Stimulated activated naive B cell treated with anti-CD40 and anti-IgM and Interleukin-4, amounts not matched to agents 10 μg/mL and 1 μg/mL and 100 μg/mL, for 72 hours (primary cell): ENCODE data around the gene DAB1.
A peak's percentile ranks its signal among the peaks of the same experiment; 100 is the strongest.

Experiments
- ATAC-seq, 2 donors: fragments of 150-1000 bp; cut with Tn5 transposase; replicated peaks; 2 replicates each; pipeline ENCODE4 v1.10.0; 2021; ENCODE audit warnings: moderate library complexity in 1 of 2
- DNase-seq: peaks from one replicate; pipeline ENCODE4 v3.0.0; 2021
- H3K27ac Mint-ChIP-seq: one replicate; pipeline ENCODE4 v1.8.0; 2022; ENCODE audit warnings: mild to moderate bottlenecking, mixed read lengths
- H3K27me3 Mint-ChIP-seq, 2 donors: one replicate each; pipeline ENCODE4 v1.8.0; 2022; ENCODE audit warnings: mixed read lengths in 2 of 2
- H3K36me3 Mint-ChIP-seq, 2 donors: one replicate each; pipeline ENCODE4 v1.8.0; 2022; ENCODE audit warnings: mixed read lengths in 2 of 2, mild to moderate bottlenecking in 1 of 2
- H3K4me1 Mint-ChIP-seq, 2 donors: one replicate each; pipeline ENCODE4 v1.8.0; 2022; ENCODE audit warnings: mixed read lengths in 2 of 2, mild to moderate bottlenecking in 1 of 2
- H3K4me3 Mint-ChIP-seq, 2 donors: one replicate each; pipeline ENCODE4 v1.8.0; 2022; ENCODE audit warnings: mild to moderate bottlenecking in 2 of 2, mixed read lengths in 2 of 2, moderate library complexity in 1 of 2
- H3K9me3 Mint-ChIP-seq, 2 donors: one replicate each; pipeline ENCODE4 v1.8.0; 2022; ENCODE audit warnings: mixed read lengths in 2 of 2, mild to moderate bottlenecking in 1 of 2

Gene DAB1

DNA sequence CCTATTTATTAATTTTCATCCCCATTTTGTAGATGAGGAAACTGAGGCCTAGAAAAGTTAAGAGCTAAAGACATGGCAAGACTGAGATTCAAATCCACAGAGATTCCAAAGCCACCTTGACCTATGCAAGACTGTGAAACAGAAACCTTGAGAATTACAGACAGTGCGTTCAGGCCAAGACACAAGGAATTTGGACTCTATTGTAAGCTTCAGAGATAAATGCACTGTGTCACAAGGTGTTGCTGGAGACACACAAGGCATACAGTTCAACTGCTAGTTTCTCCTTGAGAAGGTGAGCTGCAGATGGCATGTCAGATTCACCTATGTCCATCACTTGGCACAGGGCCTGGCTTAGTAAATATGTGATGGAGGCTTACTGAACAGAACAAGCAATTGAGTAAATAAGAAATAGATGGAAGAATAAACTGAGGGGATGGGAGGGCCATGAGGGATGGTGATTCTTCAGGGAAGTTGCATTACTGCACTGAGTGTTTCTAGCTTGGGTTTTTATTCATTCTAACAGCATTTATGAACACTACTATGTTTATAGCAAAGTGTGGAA, 215.0 kb downstream of the DAB1 start:
- Mint-ChIP-seq H3K4me1 (no peaks in the 10 kb centered on the region), H3K27me3 (peaks cover 0 to 5% of the 10 kb centered on the region in 2 donors), H3K27ac (no peak overlapping the region), H3K9me3 (peaks cover 0 to 3% of the 10 kb centered on the region in 2 donors), H3K36me3 (no peaks in the 10 kb centered on the region), H3K4me3 (no peak overlapping the region)
- ATAC-seq: no peak
- no peak for DNase-seq

GRCh38 chr1:57206038-57206437, 217.8 kb downstream of the DAB1 start:
- Mint-ChIP-seq H3K4me3 (no peak overlapping the region), H3K36me3 (no peaks in the 10 kb centered on the region), H3K27me3 (peaks cover 0 to 5% of the 10 kb centered on the region in 2 donors), H3K9me3 (peaks cover 0 to 4% of the 10 kb centered on the region in 2 donors), H3K27ac (no peak overlapping the region), H3K4me1 (no peaks in the 10 kb centered on the region)
- DNase-seq (no peak), ATAC-seq (no peak)

DNA sequence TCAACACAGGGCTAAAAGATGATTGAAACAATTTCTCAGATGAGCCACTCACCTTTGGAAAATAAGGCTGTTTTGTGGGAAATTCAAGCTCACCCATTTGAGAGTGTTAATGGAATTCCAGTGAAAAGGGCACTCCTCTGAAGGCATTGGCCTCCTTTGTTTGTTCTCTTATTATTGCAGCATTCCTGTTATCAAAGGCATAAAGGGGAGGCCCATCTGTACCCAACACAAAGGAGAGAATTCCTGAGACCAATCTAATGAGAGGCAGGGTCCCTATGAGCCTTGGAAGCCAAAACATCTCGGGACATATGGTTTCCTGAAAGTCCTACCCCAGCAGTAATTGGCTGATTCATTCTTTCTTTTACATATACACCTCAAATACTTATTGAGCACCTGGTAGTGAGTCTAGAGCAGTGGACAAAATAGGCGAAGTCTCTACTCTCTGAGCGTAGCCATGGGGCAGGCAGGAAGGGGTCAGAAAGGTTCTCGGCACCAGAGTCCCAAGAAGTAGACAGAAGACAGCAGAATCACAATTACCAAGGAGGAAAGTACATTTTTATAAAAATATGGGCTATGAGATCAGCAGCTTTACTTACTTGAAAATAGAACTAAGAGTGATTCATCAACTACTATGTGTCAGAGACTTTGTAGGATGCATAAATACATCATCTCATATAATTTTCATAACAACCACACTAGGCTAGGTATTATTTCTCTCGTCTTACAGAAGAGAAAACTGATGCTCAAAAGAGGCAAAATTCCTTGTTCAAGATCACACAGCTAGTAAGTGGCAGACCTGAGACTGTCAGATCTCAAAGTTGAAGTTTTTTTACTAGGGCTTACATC, 218.7 kb downstream of the DAB1 start:
- Mint-ChIP-seq H3K27me3 (peaks cover 0 to 5% of the 10 kb centered on the region in 2 donors), H3K4me3 (no peak overlapping the region), H3K36me3 (no peaks in the 10 kb centered on the region), H3K4me1 (no peaks in the 10 kb centered on the region), H3K27ac (no peak overlapping the region), H3K9me3 (peaks cover 0 to 4% of the 10 kb centered on the region in 2 donors)
- ATAC-seq (no peak), DNase-seq (no peak)

GRCh38 chr1:57204091-57204490, 219.8 kb downstream of the DAB1 start:
- Mint-ChIP-seq H3K4me1 (no peaks in the 10 kb centered on the region), H3K36me3 (no peaks in the 10 kb centered on the region), H3K4me3 (no peak overlapping the region), H3K27me3 (peaks cover 0 to 5% of the 10 kb centered on the region in 2 donors), H3K9me3 (peaks cover 0 to 4% of the 10 kb centered on the region in 2 donors), H3K27ac (no peak overlapping the region)
- DNase-seq (no peak), ATAC-seq (no peak)

- no peaks in the 10 kb centered on the region for H3K4me1 Mint-ChIP-seq
- no peak for ATAC-seq
These were observed 221.6 kb downstream of the DAB1 start for GRCh38 chr1:57202241-57202640.

GRCh38 chr1:57198912-57199311, 224.9 kb downstream of the DAB1 start:
- Mint-ChIP-seq H3K4me1 (no peaks in the 10 kb centered on the region), H3K4me3 (no peak overlapping the region), H3K27me3 (peaks cover 2 to 6% of the 10 kb centered on the region in 2 donors), H3K36me3 (no peaks in the 10 kb centered on the region), H3K9me3 (peaks cover 0 to 2% of the 10 kb centered on the region in 2 donors), H3K27ac (no peak overlapping the region)
- ATAC-seq: no peak
- DNase-seq: no peak

More at GRCh38 chr1:57202241-57202640, 221.6 kb downstream of the DAB1 start:
- Mint-ChIP-seq H3K9me3 (peaks cover 0 to 4% of the 10 kb centered on the region in 2 donors), H3K27me3 (peaks cover 0 to 11% of the 10 kb centered on the region in 2 donors), H3K27ac (no peak overlapping the region), H3K4me3 (no peak overlapping the region), H3K36me3 (no peaks in the 10 kb centered on the region)
- DNase-seq: no peak

DNA sequence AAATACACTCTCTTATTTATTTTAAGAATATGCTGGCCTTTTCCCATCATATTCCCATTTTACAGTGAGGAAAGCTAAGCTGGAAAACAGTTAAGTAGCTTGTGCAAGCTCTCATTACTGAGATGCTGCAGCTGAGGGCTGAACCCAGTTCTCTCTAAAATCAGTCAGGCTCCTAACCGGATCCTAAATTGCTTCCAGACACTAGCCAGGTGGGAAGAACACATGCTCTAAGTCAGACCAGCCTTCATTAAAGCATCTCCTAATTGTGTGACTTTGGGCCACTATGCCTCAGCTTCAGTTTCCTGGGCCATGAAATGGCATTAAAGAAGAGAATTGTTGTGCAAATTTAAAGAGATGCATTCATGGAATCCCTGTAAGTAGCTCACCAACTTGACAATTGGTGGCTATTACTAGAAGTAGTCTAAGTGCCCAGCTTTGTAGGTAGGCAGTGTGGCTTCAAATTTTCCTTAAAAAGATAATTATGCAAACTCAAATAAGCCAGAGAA, 228.4 kb downstream of the DAB1 start:
- Mint-ChIP-seq H3K27ac (no peak overlapping the region), H3K9me3 (peaks cover 0 to under 1% of the 10 kb centered on the region in 2 donors), H3K4me1 (no peaks in the 10 kb centered on the region), H3K27me3 (peaks cover 4 to 6% of the 10 kb centered on the region in 2 donors), H3K36me3 (no peaks in the 10 kb centered on the region), H3K4me3 (no peak overlapping the region)
- ATAC-seq (no peak), DNase-seq (no peak)

DNA sequence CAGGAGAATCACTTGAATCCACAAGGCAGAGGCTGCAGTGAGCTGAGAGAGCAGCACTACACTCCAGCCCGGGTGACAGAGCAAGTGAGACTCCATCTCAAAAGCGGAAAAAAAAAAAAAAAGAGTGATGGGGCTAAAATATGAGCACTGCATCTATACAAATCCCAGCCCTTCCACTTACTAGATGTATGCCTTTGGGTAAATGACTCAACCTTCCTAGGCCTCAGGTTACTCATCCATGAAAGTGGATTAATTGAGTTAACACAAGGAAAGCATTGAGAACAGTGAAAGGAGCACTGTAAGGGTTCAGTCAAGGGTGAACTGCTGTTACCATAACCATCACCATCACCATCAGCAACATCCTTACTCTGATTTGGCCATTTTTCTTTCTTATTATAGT, 231.6 kb downstream of the DAB1 start:
- H3K36me3 Mint-ChIP-seq: no peaks in the 10 kb centered on the region
- no peaks in the 10 kb centered on the region for H3K4me1 Mint-ChIP-seq
- DNase-seq (no peak), ATAC-seq (no peak)
- H3K9me3 Mint-ChIP-seq: peaks cover 0 to 2% of the 10 kb centered on the region in 2 donors
- H3K27ac Mint-ChIP-seq: no peak overlapping the region
- no peak overlapping the region for H3K4me3 Mint-ChIP-seq
- H3K27me3 Mint-ChIP-seq: peaks cover 0 to 4% of the 10 kb centered on the region in 2 donors

DNA sequence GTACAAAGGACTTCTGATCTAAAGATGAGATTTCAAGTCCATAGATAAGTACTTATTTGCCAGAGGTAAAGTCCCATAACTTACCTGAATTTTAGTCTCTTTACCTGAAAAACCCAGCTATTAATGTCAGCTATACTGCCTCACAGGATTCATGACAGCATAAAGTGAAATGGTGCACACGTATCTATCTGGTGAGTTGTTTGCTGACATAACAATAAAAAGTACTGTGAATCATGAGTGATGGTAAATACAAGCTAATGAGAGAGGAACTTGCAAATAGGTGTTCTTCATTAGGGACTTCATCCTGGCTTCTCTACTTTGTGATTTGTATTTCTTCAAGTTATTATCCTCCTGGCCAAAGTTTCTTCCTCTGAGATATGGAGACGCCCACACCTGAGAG, 233.0 kb downstream of the DAB1 start:
- Mint-ChIP-seq H3K36me3 (no peaks in the 10 kb centered on the region), H3K9me3 (peaks cover 0 to 2% of the 10 kb centered on the region in 2 donors), H3K4me3 (no peak overlapping the region), H3K4me1 (no peaks in the 10 kb centered on the region), H3K27me3 (peaks cover 0 to 4% of the 10 kb centered on the region in 2 donors), H3K27ac (no peak overlapping the region)
- DNase-seq: no peak
- ATAC-seq: no peak

GRCh38 chr1:57188168-57188567, 235.7 kb downstream of the DAB1 start:
- no peak for ATAC-seq
- Mint-ChIP-seq H3K27me3 (no peaks in the 10 kb centered on the region), H3K36me3 (no peaks in the 10 kb centered on the region), H3K4me1 (no peaks in the 10 kb centered on the region), H3K9me3 (peaks cover 0 to 2% of the 10 kb centered on the region in 2 donors), H3K27ac (no peak overlapping the region), H3K4me3 (no peak overlapping the region)
- DNase-seq: no peak

- ATAC-seq: no peak
- Mint-ChIP-seq H3K4me1 (no peaks in the 10 kb centered on the region), H3K9me3 (peaks cover 0 to 2% of the 10 kb centered on the region in 2 donors)
These were observed 237.4 kb downstream of the DAB1 start for GRCh38 chr1:57186455-57186854.

DNA sequence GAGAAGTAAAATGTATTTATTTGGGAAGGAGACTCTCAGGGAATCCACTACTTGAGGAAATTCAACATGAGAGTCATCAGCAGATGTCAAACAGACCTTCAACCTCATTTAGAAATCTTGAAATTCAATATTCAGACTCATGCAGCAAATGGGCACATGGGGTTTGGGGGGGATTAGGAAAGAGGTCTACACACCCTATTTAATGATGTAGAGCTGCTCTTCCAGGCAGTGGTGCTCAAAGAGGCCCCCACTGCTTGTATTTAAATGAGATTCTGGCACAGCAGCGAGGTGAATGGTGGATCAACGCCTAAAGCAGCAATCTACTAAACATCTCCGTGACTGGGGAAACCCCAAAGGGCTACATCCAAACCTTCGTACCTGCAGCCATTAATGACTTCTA, 244.9 kb downstream of the DAB1 start:
- H3K4me3 Mint-ChIP-seq: no peak overlapping the region
- no peak for ATAC-seq

More at GRCh38 chr1:57186455-57186854, 237.4 kb downstream of the DAB1 start:
- DNase-seq: no peak
- Mint-ChIP-seq H3K36me3 (no peaks in the 10 kb centered on the region), H3K27me3 (no peaks in the 10 kb centered on the region), H3K27ac (no peak overlapping the region), H3K4me3 (no peak overlapping the region)

DNA sequence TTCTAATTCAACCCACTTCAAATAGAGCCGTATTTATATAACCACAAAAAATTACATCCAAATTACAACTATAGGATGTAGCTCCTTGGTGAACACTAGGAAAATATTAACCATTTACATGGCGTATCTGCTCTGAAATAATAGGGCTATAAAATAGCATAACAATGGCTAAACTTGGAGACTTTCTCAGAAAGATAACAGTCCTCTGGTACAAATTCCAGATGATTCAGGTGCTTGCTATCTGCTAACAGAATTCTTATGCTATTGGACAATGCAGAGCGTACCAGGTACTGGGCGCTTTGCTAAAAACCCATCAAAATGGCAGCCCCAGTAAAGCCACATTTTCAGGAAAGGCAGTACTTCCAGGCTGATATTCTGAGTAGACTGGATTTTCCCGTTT, 248.4 kb downstream of the DAB1 start:
- no peak overlapping the region for H3K27ac Mint-ChIP-seq
- peaks cover 0 to 5% of the 10 kb centered on the region in 2 donors for H3K27me3 Mint-ChIP-seq
- no peaks in the 10 kb centered on the region for H3K4me1 Mint-ChIP-seq
- no peaks in the 10 kb centered on the region for H3K36me3 Mint-ChIP-seq
- H3K4me3 Mint-ChIP-seq: no peak overlapping the region
- H3K9me3 Mint-ChIP-seq: peaks cover 5 to 9% of the 10 kb centered on the region in 2 donors
- no peak for ATAC-seq
- DNase-seq: no peak

More for the DNA sequence above, 244.9 kb downstream of the DAB1 start:
- Mint-ChIP-seq H3K27me3 (peaks cover 0 to 4% of the 10 kb centered on the region in 2 donors), H3K36me3 (no peaks in the 10 kb centered on the region), H3K9me3 (peaks cover 3 to 9% of the 10 kb centered on the region in 2 donors), H3K27ac (no peak overlapping the region), H3K4me1 (no peaks in the 10 kb centered on the region)
- DNase-seq: no peak

DNA sequence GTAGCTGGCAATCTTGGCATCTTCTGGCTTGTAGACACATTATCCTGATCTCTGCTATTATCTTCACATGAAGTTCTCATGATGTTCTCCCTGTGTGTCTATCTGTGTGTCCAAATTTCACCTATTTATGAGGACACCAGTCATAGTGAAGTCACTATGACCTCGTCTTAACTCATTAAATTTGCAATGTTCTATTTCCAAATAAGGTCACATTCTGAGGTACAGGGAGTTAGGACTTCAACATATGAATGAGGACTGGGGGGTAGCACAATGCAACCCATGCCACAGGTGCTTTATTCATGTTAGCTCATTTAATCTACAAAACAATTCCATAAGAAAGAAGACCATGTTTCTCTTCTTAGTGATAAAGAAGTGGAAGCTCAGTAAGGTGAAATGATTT, 251.8 kb downstream of the DAB1 start:
- Mint-ChIP-seq H3K4me1 (peaks cover 0 to 4% of the 10 kb centered on the region in 2 donors), H3K9me3 (peaks cover 5 to 6% of the 10 kb centered on the region in 2 donors), H3K27me3 (peaks cover 0 to 5% of the 10 kb centered on the region in 2 donors), H3K27ac (no peak overlapping the region), H3K36me3 (no peaks in the 10 kb centered on the region), H3K4me3 (no peak overlapping the region)
- ATAC-seq: no peak
- no peak for DNase-seq

DNA sequence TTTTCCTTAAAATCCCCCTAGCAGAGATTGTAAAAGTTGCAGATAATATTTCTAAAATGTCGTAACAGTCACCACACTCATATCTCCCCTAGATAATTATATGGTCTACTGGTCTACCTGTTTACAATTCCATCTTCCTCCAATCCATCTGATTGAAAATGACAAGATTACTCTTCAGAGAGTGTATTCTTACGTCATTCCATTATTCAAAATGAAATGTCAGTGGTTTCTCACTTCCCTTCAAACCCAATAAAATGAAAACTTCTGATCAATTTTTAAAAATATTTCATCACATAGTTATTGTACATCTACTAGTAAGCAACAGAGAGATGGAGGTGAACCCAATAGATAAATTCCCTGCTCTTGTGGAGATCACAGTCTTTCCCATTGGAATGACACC, 255.9 kb downstream of the DAB1 start:
- Mint-ChIP-seq H3K9me3 (peaks cover 0 to 4% of the 10 kb centered on the region in 2 donors), H3K27ac (no peak overlapping the region), H3K4me3 (no peak overlapping the region), H3K36me3 (no peaks in the 10 kb centered on the region), H3K27me3 (no peaks in the 10 kb centered on the region), H3K4me1 (peaks cover 0 to 4% of the 10 kb centered on the region in 2 donors)
- ATAC-seq: peak; percentile 69 to 78
- no peak for DNase-seq
